ENCODE results near the gene ATP5F1A. TPM values are rescaled to one million over a fixed set of nuclear protein-coding genes. Genes with fewer than 3 reads are reported as not detected.

ATP5F1A gene
- total and polyA plus RNA-seq, 2 of the 4 experiments (the other 2 are of a cell fraction), result 543 to 1,085 TPM

Small RNA genes lying within 50 kb of the gene (microRNA-seq; reads per million reads assigned to microRNA genes)
- not detected for gene RNU6-1278P (ENCODE audit: insufficient read depth, insufficient read length)
- not detected for gene RNY4P37 (ENCODE audit: insufficient read depth, insufficient read length)

Small RNA genes lying within 50 kb of the gene (small RNA-seq; reads per million reads assigned to genes)
- gene RNU6-1278P, result 0 to 0.57 (median 0) reads per million in 5 experiments
- gene RNY4P37, result 0 to 0.60 (median 0) reads per million in 5 experiments

Other genes with a start within 250 kb of the ATP5F1A start
- gene EPG5, start 131.0 kb downstream of the ATP5F1A start, total RNA-seq (2012; rRNA removed), result 104 and 114 TPM in 2 replicates
- gene EPG5, start 131.0 kb downstream of the ATP5F1A start, polyA plus RNA-seq (2012; rRNA removed), result 35.1 and 37.3 TPM in 2 replicates
- 10.4 and 14.4 TPM in 2 replicates for gene PSTPIP2, start 26.0 kb downstream of the ATP5F1A start, total RNA-seq (2012; rRNA removed)
- gene PSTPIP2, start 26.0 kb downstream of the ATP5F1A start, polyA plus RNA-seq (2012; rRNA removed), result 10.2 and 12.4 TPM in 2 replicates
- 25.3 and 32.2 TPM in 2 replicates for gene HAUS1, start 6.1 kb upstream of the ATP5F1A start, total RNA-seq (2012; rRNA removed)
- gene HAUS1, start 6.1 kb upstream of the ATP5F1A start, polyA plus RNA-seq (2012; rRNA removed), result 33.4 and 55.0 TPM in 2 replicates

Data from IMR-90 (cell line).